A673 (cell line): ENCODE measurements around the gene TEKT2.

Source experiments
- CTCF ChIP-seq: fragments of 300-800, 200-600 bp; sonication (generic); conservative IDR thresholded peaks from 2 replicates; pipeline ENCODE4 v1.5.1; 2017; ENCODE audit warnings: low read depth, mild to moderate bottlenecking, antibody characterized with exemption, low read length, moderate library complexity, mixed read lengths
- EZH2 ChIP-seq: fragments of 200-600 bp; sonication (generic); IDR thresholded peaks from 2 replicates; pipeline ENCODE4 v1.6.1; 2017; ENCODE audit warnings: borderline replicate concordance, low read depth, mild to moderate bottlenecking, mixed read lengths, antibody characterized with exemption, low read length; ENCODE audit not compliant: poor library complexity, severe bottlenecking

DNA sequence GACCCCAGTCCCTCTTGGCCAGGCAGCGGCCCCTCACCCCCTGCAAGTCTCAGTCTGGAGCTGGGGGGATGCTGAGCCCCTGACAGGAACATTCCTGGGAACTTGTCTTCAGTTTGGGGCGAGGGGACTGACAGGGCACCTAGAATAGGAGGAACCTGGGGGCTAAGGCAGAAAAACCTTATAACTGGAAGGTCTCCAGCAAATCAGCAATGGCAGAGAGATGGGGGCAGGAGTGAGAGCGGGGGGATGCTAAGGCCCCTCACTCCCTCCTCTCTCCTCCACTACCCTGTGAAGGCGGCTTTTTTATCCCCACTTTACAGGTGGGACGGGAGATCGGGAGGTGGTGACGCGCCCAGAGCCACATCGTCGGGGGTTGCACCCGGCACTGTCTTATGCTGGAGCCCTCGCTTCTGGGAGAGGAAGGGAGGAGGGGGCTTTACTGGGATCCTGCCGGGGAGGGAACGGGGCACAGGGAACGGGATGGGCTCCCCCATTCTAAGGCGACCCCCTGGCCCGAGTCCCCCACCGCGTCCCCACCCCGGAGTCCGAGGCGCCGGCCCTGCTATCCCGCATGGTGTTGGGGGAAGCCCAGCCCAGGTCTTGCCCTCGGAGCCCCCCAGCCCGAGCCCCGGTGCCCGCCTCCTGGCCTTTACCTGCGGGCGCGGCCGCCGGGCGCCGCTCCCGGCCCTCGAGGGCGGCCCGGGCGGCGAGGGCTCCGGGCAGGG is 40.7 kb downstream of the TEKT2 start:
- no peak for TF ChIP-seq CTCF
- TF ChIP-seq EZH2: no peak
